ENCODE measurements around the gene ZEB2. TPM values are rescaled to one million over a fixed set of nuclear protein-coding genes. Genes with fewer than 3 reads are reported as not detected.

Gene ZEB2
- total RNA-seq, 1 donor from 2014 or later = 95.4 TPM

DNA sequence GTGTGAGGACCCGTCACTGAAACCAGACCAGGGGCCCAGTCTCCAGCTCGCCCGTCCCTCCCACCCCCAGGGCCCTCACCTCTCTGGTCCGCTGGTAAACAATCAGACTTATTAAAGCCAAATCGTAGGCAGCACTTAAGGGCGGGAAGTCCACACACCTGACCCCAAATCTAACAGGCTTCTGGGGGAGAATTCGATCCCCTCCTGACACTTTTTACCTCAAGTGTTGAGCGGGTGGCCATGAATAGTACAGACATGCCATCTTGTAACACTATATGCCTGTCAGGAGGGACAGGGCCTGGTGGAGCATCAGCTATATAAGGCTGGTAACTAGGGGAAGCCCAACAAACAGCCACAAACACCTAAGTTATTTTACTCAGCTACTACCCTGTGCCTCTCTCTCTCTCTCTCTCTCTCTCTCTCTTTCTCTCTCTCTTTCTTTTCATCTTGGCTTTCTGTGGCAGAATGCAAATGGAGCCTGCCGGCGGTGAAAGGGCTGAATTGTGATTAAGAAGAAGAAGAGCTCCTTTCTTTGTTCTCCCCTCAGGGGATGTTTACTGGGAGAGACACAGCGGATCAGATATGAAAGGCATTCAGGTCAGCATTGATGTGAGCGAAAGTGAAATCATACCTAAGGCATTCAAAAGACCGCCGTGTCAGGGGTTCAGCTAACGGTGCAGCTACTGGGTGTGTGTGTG, 9.5 kb downstream of the ZEB2 start:
- Mint-ChIP-seq H3K36me3 (ENCODE audit: low read depth) (peaks cover 5% of the 10 kb centered on the region), H3K4me1 (ENCODE audit: low read depth) (peaks cover 100% of the 10 kb centered on the region), H3K27ac (ENCODE audit: unreplicated experiment) (peak overlapping the region; percentile 93), H3K27me3 (ENCODE audit: low read depth) (no peaks in the 10 kb centered on the region), H3K9me3 (ENCODE audit: low read depth) (no peaks in the 10 kb centered on the region), H3K4me3 (ENCODE audit: unreplicated experiment) (peak overlapping the region; percentile 64)
- no peak for DNase-seq (ENCODE audit: low spot score)
- TF ChIP-seq, protein P1, sequence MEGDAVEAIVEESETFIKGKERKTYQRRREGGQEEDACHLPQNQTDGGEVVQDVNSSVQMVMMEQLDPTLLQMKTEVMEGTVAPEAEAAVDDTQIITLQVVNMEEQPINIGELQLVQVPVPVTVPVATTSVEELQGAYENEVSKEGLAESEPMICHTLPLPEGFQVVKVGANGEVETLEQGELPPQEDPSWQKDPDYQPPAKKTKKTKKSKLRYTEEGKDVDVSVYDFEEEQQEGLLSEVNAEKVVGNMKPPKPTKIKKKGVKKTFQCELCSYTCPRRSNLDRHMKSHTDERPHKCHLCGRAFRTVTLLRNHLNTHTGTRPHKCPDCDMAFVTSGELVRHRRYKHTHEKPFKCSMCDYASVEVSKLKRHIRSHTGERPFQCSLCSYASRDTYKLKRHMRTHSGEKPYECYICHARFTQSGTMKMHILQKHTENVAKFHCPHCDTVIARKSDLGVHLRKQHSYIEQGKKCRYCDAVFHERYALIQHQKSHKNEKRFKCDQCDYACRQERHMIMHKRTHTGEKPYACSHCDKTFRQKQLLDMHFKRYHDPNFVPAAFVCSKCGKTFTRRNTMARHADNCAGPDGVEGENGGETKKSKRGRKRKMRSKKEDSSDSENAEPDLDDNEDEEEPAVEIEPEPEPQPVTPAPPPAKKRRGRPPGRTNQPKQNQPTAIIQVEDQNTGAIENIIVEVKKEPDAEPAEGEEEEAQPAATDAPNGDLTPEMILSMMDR (IDR thresholded peaks at IDR 0.05) = no peak

DNA sequence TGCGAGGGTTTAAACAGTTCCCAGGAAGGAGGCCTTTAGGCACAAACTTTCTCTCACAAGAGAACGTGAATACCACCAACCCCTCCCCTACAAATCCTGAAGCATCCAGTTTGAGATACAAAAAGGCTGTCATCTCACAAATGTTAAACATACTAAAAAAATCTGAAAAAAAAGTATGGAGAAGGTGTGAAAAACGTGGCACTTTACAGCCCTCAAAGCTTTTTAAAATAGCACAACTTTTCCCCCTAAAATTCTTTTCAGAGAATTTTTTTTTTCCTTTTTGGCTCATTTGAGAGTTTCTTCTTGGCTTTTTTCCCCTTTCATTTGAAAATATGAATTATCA, 10.1 kb downstream of the ZEB2 start:
- Mint-ChIP-seq H3K9me3 (ENCODE audit: low read depth) (no peaks in the 10 kb centered on the region), H3K27me3 (ENCODE audit: low read depth) (no peaks in the 10 kb centered on the region), H3K4me1 (ENCODE audit: low read depth) (peaks cover 100% of the 10 kb centered on the region), H3K27ac (ENCODE audit: unreplicated experiment) (peak overlapping the region; percentile 93), H3K4me3 (ENCODE audit: unreplicated experiment) (no peak overlapping the region), H3K36me3 (ENCODE audit: low read depth) (peaks cover 3% of the 10 kb centered on the region)
- DNase-seq (ENCODE audit: low spot score) = no peak
- TF ChIP-seq, protein P1 (IDR thresholded peaks at IDR 0.05) = no peak

- Mint-ChIP-seq H3K27ac (ENCODE audit: unreplicated experiment) (peak overlapping the region; percentile 90), H3K9me3 (ENCODE audit: low read depth) (no peaks in the 10 kb centered on the region), H3K4me1 (ENCODE audit: low read depth) (peaks cover 100% of the 10 kb centered on the region), H3K4me3 (ENCODE audit: unreplicated experiment) (peak overlapping the region; percentile 7), H3K27me3 (ENCODE audit: low read depth) (no peaks in the 10 kb centered on the region), H3K36me3 (ENCODE audit: low read depth) (peaks cover 3% of the 10 kb centered on the region)
- no peak for DNase-seq (ENCODE audit: low spot score)
- TF ChIP-seq, protein P1 (IDR thresholded peaks at IDR 0.05) = no peak
These were observed 10.7 kb downstream of the ZEB2 start for GRCh38 chr2:144509001-144509878.

- no peak overlapping the region for H3K4me3 Mint-ChIP-seq (ENCODE audit: unreplicated experiment)
- H3K27ac Mint-ChIP-seq (ENCODE audit: unreplicated experiment) = peak overlapping the region; percentile 75
- TF ChIP-seq, protein P1 (IDR thresholded peaks at IDR 0.05) = no peak
- no peaks in the 10 kb centered on the region for H3K9me3 Mint-ChIP-seq (ENCODE audit: low read depth)
- no peaks in the 10 kb centered on the region for H3K27me3 Mint-ChIP-seq (ENCODE audit: low read depth)
- no peak for DNase-seq (ENCODE audit: low spot score)
- peaks cover 3% of the 10 kb centered on the region for H3K36me3 Mint-ChIP-seq (ENCODE audit: low read depth)
- H3K4me1 Mint-ChIP-seq (ENCODE audit: low read depth) = peaks cover 100% of the 10 kb centered on the region
These were observed 11.6 kb downstream of the ZEB2 start for GRCh38 chr2:144508172-144508851.
